Thyroid gland (tissue), 4 donors: ENCODE measurements around the gene SEPTIN10. TPM values are rescaled to one million over a fixed set of nuclear protein-coding genes. Genes with fewer than 3 reads are reported as not detected.

Experiments
- DNase-seq, 2 donors: peaks; one replicate each; pipeline ENCODE4 v3.0.0-alpha.2; 2019
- H3K27ac ChIP-seq, 3 donors: fragments of 200-600 bp; sonication (generic); 1 replicate in 2 of 3; 2 replicates in 1 of 3; pipeline ENCODE4 v1.5.1; 2016 to 2019; ENCODE audit warnings: mild to moderate bottlenecking in 1 of 3, moderate library complexity in 1 of 3
- H3K27me3 ChIP-seq: fragments of 200-600 bp; sonication (generic); one replicate; pipeline ENCODE4 v1.5.1; 2019
- H3K36me3 ChIP-seq, 2 donors: fragments of 200-600 bp; sonication (generic); one replicate each; pipeline ENCODE4 v1.5.1; 2016 to 2019
- H3K4me1 ChIP-seq, 2 donors: fragments of 200-600 bp; sonication (generic); one replicate each; pipeline ENCODE4 v1.5.1; 2017 to 2019
- H3K4me3 ChIP-seq, 3 donors: fragments of 200-600 bp; sonication (generic); replicated peaks in 1 of 3; 1 replicate in 2 of 3; 2 replicates in 1 of 3; pipeline ENCODE4 v1.5.1; 2016; ENCODE audit warnings: mild to moderate bottlenecking in 1 of 3
- H3K9me3 ChIP-seq: fragments of 200-600 bp; sonication (generic); one replicate; pipeline ENCODE4 v1.5.1; 2017
- POLR2A ChIP-seq, 2 donors: fragments of 450-650 bp; IDR thresholded peaks; one replicate each; pipeline ENCODE4 v1.6.1; 2017; ENCODE audit warnings: antibody characterized with exemption in 2 of 2, mild to moderate bottlenecking in 2 of 2, moderate library complexity in 1 of 2
- WGBS, 2 donors: methylation state at CpG; one replicate each; pipeline ENCODE4 v1.1.5; 2017; 5-methylcytosine and 5-hydroxymethylcytosine counted together
- intact Hi-C: fragments of 100-400 bp; cut with DNase I; formaldehyde crosslinking; loops from one replicate; pipeline ENCODE4 v1.15.1; 2023
- total RNA-seq, 4 donors: library from RNA; depleted of rRNA; stranded (reverse); fragments of >200 nt; gene quantifications; one replicate each; pipeline ENCODE4 v1.2.3, GENCODE V29; 2016
- TF ChIP-seq, protein P1 (sequence below), 6 experiments: fragments of 200-600 bp in 3 of 6; fragments of 450-650 bp in 3 of 6; sonication (generic) in 3 of 6; IDR thresholded peaks; one replicate each; pipeline ENCODE4 v1.5.1; 2016 to 2019; ENCODE audit warnings: antibody characterized with exemption in 6 of 6, mild to moderate bottlenecking in 2 of 6, inconsistent platforms in 1 of 6, moderate library complexity in 1 of 6

Gene SEPTIN10
- total RNA-seq, 4 donors from 2014 or later: 61.7 to 99.3 (median 70.4) TPM

DNA sequence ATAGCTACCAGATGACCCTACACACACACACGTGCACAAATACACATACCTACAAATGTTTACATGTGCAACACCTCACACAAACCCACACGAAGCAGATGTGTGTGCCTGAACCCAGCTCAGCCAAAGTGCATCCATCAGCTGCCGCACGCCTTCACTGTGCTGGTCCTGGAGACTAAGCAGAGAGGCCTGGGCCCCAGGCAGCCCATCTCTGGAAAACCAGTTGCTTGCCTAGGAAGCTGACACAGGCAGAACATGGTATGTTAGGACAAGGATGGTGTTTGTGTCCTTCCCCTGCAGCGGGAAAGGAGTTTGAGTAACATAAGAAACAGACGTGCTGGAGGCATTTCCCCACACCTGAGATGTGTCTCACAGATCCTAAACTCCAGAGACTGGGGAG lies 86.7 kb downstream of the SEPTIN10 start:
- intact Hi-C loops: no loop called here
- no peak for DNase-seq
- H3K36me3 ChIP-seq: no peaks in the 10 kb centered on the region
- peaks cover 0 to 7% of the 10 kb centered on the region in 2 donors for H3K4me1 ChIP-seq
- TF ChIP-seq, protein P1, sequence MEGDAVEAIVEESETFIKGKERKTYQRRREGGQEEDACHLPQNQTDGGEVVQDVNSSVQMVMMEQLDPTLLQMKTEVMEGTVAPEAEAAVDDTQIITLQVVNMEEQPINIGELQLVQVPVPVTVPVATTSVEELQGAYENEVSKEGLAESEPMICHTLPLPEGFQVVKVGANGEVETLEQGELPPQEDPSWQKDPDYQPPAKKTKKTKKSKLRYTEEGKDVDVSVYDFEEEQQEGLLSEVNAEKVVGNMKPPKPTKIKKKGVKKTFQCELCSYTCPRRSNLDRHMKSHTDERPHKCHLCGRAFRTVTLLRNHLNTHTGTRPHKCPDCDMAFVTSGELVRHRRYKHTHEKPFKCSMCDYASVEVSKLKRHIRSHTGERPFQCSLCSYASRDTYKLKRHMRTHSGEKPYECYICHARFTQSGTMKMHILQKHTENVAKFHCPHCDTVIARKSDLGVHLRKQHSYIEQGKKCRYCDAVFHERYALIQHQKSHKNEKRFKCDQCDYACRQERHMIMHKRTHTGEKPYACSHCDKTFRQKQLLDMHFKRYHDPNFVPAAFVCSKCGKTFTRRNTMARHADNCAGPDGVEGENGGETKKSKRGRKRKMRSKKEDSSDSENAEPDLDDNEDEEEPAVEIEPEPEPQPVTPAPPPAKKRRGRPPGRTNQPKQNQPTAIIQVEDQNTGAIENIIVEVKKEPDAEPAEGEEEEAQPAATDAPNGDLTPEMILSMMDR (IDR thresholded peaks at IDR 0.05): no peak
- no peak for TF ChIP-seq POLR2A (IDR thresholded peaks at IDR 0.05)
- H3K27me3 ChIP-seq: no peaks in the 10 kb centered on the region
- H3K27ac ChIP-seq: no peak overlapping the region
- H3K9me3 ChIP-seq: no peaks in the 10 kb centered on the region
- 92 to 95% methylated on average over 6 of the region's 6 CpGs for WGBS, 2 donors
- H3K4me3 ChIP-seq: no peak overlapping the region

GRCh38 chr2:109526442-109526970 lies 87.3 kb downstream of the SEPTIN10 start:
- no peaks in the 10 kb centered on the region for H3K36me3 ChIP-seq
- H3K27ac ChIP-seq: no peak overlapping the region
- intact Hi-C loops: no loop called here
- H3K4me3 ChIP-seq: no peak overlapping the region
- no peaks in the 10 kb centered on the region for H3K9me3 ChIP-seq
- H3K27me3 ChIP-seq: no peaks in the 10 kb centered on the region
- no peak for DNase-seq
- 89 to 91% methylated on average over 7 to 10 of the region's 11 CpGs for WGBS, 2 donors
- TF ChIP-seq POLR2A (IDR thresholded peaks at IDR 0.05): no peak
- TF ChIP-seq, protein P1 (IDR thresholded peaks at IDR 0.05): no peak
- peaks cover 0 to 7% of the 10 kb centered on the region in 2 donors for H3K4me1 ChIP-seq

- no peak overlapping the region for H3K27ac ChIP-seq
- no peak for DNase-seq
- 60 to 85% methylated on average over 3 to 4 of the region's 4 CpGs for WGBS, 2 donors
These were observed 87.9 kb downstream of the SEPTIN10 start for GRCh38 chr2:109525836-109526235.

GRCh38 chr2:109523536-109524361 lies 90.0 kb downstream of the SEPTIN10 start:
- Histone ChIP-seq H3K4me1 (no peaks in the 10 kb centered on the region), H3K27ac (no peak overlapping the region), H3K36me3 (no peaks in the 10 kb centered on the region), H3K27me3 (no peaks in the 10 kb centered on the region), H3K4me3 (no peak overlapping the region), H3K9me3 (no peaks in the 10 kb centered on the region)
- TF ChIP-seq POLR2A (IDR thresholded peaks at IDR 0.05): no peak
- TF ChIP-seq, protein P1 (IDR thresholded peaks at IDR 0.05): no peak
- DNase-seq: no peak
- intact Hi-C loops: no loop called here
- 82 to 86% methylated on average over 10 to 11 of the region's 13 CpGs for WGBS, 2 donors

More at GRCh38 chr2:109525836-109526235, 87.9 kb downstream of the SEPTIN10 start:
- Histone ChIP-seq H3K27me3 (no peaks in the 10 kb centered on the region), H3K4me3 (no peak overlapping the region), H3K4me1 (peaks cover 0 to 6% of the 10 kb centered on the region in 2 donors), H3K9me3 (no peaks in the 10 kb centered on the region), H3K36me3 (no peaks in the 10 kb centered on the region)
- intact Hi-C loops: no loop called here
- TF ChIP-seq, protein P1 (IDR thresholded peaks at IDR 0.05): no peak
- TF ChIP-seq POLR2A (IDR thresholded peaks at IDR 0.05): no peak

DNA sequence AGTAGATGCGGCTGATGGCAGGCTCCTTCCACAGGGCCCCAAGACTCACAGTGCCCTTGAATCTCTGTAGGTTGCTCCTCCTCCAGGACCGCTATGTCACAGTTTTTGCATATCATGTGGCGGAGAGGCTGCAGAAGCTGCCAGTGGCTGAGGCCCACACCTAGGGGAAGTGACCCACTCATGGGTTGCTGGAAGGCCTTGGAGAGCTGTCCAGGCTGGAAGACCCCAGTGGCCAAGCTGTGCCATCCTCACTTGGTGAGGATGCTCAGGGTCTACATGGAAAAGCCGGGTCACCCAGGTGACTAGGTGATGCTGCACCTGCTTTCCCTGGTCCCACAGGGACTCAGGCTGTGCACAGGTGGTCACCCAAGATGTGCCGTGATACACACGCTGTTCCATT lies 90.6 kb downstream of the SEPTIN10 start:
- 83% methylated on average over 5 of the region's 6 CpGs; no CpG with 5 or more reads in 1 of the 2 donors for WGBS, 2 donors
- no peak for DNase-seq
- Histone ChIP-seq H3K27me3 (no peaks in the 10 kb centered on the region), H3K4me1 (no peaks in the 10 kb centered on the region), H3K36me3 (no peaks in the 10 kb centered on the region), H3K4me3 (no peak overlapping the region), H3K9me3 (no peaks in the 10 kb centered on the region), H3K27ac (no peak overlapping the region)
- TF ChIP-seq, protein P1 (IDR thresholded peaks at IDR 0.05): no peak
- no peak for TF ChIP-seq POLR2A (IDR thresholded peaks at IDR 0.05)
- intact Hi-C loops: no loop called here
